Osteocyte (in vitro differentiated cells): ENCODE data around the gene NME5. TPM values are rescaled to one million over a fixed set of nuclear protein-coding genes. Genes with fewer than 3 reads are reported as not detected.
A peak's percentile ranks its signal among the peaks of the same experiment; 100 is the strongest.

Experiments used
- DNase-seq: peaks from one replicate; pipeline ENCODE4 v3.0.0; 2021; ENCODE audit warnings: mixed read lengths; ENCODE audit not compliant: unreplicated experiment; ENCODE audit errors: extremely low spot score
- H3K27ac Mint-ChIP-seq: one replicate; pipeline ENCODE4 v1.8.0; 2021; ENCODE audit warnings: mild to moderate bottlenecking, mixed read lengths; ENCODE audit not compliant: unreplicated experiment
- H3K27me3 Mint-ChIP-seq: one replicate; pipeline ENCODE4 v1.8.0; 2021; ENCODE audit warnings: mixed read lengths; ENCODE audit not compliant: unreplicated experiment
- H3K36me3 Mint-ChIP-seq: one replicate; pipeline ENCODE4 v1.8.0; 2021; ENCODE audit warnings: mixed read lengths; ENCODE audit not compliant: unreplicated experiment
- H3K4me1 Mint-ChIP-seq: one replicate; pipeline ENCODE4 v1.8.0; 2021; ENCODE audit warnings: mixed read lengths; ENCODE audit not compliant: unreplicated experiment
- H3K4me3 Mint-ChIP-seq: one replicate; pipeline ENCODE4 v1.8.0; 2021; ENCODE audit warnings: mild to moderate bottlenecking, moderate library complexity, mixed read lengths; ENCODE audit not compliant: unreplicated experiment
- H3K9me3 Mint-ChIP-seq: one replicate; pipeline ENCODE4 v1.8.0; 2021; ENCODE audit warnings: mixed read lengths; ENCODE audit not compliant: unreplicated experiment
- CTCF ChIP-seq: fragments of 200-600 bp; sonication (generic); IDR thresholded peaks from 2 replicates; pipeline ENCODE4 v1.5.0; 2021; ENCODE audit warnings: antibody characterized with exemption, mild to moderate bottlenecking, moderate library complexity
- total RNA-seq: library from RNA; stranded (reverse); gene quantifications from 2 replicates; pipeline ENCODE4 v1.2.1, GENCODE V29; 2021

Gene NME5
- total RNA-seq, 1 donor from 2014 or later = 2.4 TPM

GRCh38 chr5:138180183-138180782 is 41.1 kb upstream of the NME5 start:
- H3K4me1 Mint-ChIP-seq = peaks cover 14% of the 10 kb centered on the region
- peaks cover 12% of the 10 kb centered on the region for H3K36me3 Mint-ChIP-seq
- no peak for DNase-seq
- H3K27me3 Mint-ChIP-seq = no peaks in the 10 kb centered on the region
- no peak overlapping the region for H3K4me3 Mint-ChIP-seq
- H3K27ac Mint-ChIP-seq = no peak overlapping the region
- peak; percentile 67 for TF ChIP-seq CTCF
- H3K9me3 Mint-ChIP-seq = no peaks in the 10 kb centered on the region

GRCh38 chr5:138179277-138179857 is 40.1 kb upstream of the NME5 start:
- Mint-ChIP-seq H3K27ac (no peak overlapping the region), H3K36me3 (peaks cover 8% of the 10 kb centered on the region), H3K27me3 (no peaks in the 10 kb centered on the region), H3K9me3 (no peaks in the 10 kb centered on the region), H3K4me3 (no peak overlapping the region), H3K4me1 (peaks cover 14% of the 10 kb centered on the region)
- no peak for DNase-seq
- no peak for TF ChIP-seq CTCF

GRCh38 chr5:138178516-138179276 is 39.5 kb upstream of the NME5 start, which contains the start of the genes BRD8 and KIF20A:
Gene BRD8 (minus strand): TSS chr5:138178630. CDS start chr5:138178614, 16 bp downstream.
Gene KIF20A (plus strand): TSS chr5:138179112. CDS start chr5:138179681, 569 bp downstream.
- Mint-ChIP-seq H3K9me3 (no peaks in the 10 kb centered on the region), H3K27me3 (no peaks in the 10 kb centered on the region), H3K4me3 (no peak within 1 kb of the TSS), H3K4me1 (peaks cover 14% of the 10 kb centered on the region), H3K27ac (no peak within 1 kb of the TSS), H3K36me3 (peaks cover 7% of the 10 kb centered on the region)
- peak; percentile 96 for DNase-seq
- no peak for TF ChIP-seq CTCF

GRCh38 chr5:138177941-138178515 is 38.8 kb upstream of the NME5 start:
- Mint-ChIP-seq H3K4me3 (no peak overlapping the region), H3K27ac (no peak overlapping the region), H3K9me3 (no peaks in the 10 kb centered on the region), H3K36me3 (peaks cover 11% of the 10 kb centered on the region), H3K4me1 (peaks cover 14% of the 10 kb centered on the region), H3K27me3 (no peaks in the 10 kb centered on the region)
- DNase-seq = no peak
- no peak for TF ChIP-seq CTCF

GRCh38 chr5:138170299-138170698 is 31.1 kb upstream of the NME5 start:
- H3K4me1 Mint-ChIP-seq = no peaks in the 10 kb centered on the region
- H3K27me3 Mint-ChIP-seq = no peaks in the 10 kb centered on the region
- no peak for TF ChIP-seq CTCF
- DNase-seq = no peak
- H3K27ac Mint-ChIP-seq = no peak overlapping the region
- H3K9me3 Mint-ChIP-seq = no peaks in the 10 kb centered on the region
- H3K36me3 Mint-ChIP-seq = peaks cover 54% of the 10 kb centered on the region
- H3K4me3 Mint-ChIP-seq = no peak overlapping the region
